HG02798 (cell line): ENCODE measurements around the gene LY6G5B.
A peak's percentile ranks its signal among the peaks of the same experiment; 100 is the strongest.
"Not testable (repeated sequence)": the region's sequence is repeated elsewhere in the genome, so short reads cannot be mapped to it uniquely, and the experiment has no call there.

ENCODE experiments used
- ATAC-seq: cut with Tn5 transposase; IDR thresholded peaks from one replicate; pipeline ENCODE4 v1.9.1; 2021; ENCODE audit warnings: mild to moderate bottlenecking; ENCODE audit not compliant: unreplicated experiment, poor library complexity

Gene LY6G5B

DNA sequence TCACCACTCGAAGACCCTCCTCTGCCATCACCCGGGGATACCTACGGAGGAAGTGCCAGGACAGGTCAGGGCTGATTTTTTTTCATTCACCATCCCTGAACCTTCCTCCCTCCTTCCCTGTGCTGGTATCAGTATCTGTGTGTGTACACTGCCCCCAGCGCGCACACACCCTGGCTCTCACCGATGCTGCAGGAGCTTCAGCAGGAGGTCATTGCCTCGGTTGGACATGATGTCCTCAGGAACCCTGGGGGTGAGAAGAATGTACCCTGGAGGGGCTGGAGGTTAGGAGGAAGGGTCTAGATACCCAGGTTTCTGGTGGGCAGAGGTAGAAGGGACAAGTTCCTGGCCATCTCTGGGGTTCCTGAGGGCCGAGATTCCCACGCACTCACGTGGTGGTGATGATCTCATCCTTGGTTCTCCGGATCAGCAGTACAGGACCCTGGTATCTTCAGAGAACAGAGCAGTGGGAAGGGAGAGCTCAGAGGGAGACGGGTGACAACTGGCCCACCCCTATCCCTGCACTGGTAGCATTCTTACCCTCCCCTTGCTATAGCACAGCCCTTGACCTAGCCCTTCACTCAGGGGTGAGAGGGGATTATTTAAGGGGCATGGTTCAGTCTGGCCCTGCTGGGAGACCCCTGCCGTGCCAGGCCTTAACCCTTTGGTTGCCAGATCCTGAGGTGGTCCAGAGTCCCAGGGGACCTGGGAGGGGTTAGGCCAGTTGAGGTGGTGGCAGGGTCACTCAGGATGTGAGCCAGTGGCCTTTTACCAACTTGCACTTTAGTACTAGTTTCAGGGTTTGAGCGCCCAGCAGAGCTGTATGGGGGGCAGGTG lies 18.3 kb downstream of the LY6G5B start:
- no peak for ATAC-seq

DNA sequence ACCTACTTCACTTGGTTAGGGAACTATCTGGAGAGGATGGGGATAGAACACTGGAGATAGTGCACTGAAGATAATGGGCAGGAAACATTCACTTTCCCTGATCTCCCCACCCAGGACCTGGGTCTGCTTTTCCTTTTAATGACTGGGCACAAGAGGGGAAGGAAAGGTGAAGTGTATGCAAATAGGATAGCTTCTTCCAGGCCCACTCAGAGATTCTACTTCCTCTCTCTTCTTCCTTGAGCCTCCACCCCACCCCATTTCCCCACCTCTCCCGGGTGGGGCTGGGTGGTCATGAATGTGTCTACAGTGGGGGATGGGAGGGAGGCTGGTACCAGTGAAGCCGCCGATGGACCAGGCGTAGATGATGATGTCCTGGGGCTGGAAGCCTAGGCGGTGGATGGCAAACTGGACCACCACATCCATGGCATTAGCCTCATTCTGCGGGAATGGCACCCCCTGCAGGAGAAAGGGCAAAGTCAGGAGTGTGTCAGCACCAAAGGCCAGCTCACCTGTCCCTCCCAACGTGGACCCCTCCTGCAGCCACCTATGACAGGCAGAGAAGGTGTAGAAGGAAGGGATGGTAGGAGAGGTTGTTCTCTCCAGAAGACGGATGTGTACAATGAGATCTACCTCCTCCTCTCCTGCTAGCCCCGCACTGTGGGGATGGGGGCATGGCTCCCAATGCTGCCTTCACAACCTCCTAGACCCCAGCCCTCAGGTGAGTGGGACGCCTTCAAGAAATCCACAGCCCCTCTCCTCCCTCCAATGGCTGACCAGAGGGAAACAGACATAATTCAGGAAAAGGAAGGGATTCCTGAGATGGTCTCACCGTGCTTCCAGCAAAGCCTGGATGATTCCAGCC lies 19.7 kb downstream of the LY6G5B start:
- ATAC-seq: no peak

DNA sequence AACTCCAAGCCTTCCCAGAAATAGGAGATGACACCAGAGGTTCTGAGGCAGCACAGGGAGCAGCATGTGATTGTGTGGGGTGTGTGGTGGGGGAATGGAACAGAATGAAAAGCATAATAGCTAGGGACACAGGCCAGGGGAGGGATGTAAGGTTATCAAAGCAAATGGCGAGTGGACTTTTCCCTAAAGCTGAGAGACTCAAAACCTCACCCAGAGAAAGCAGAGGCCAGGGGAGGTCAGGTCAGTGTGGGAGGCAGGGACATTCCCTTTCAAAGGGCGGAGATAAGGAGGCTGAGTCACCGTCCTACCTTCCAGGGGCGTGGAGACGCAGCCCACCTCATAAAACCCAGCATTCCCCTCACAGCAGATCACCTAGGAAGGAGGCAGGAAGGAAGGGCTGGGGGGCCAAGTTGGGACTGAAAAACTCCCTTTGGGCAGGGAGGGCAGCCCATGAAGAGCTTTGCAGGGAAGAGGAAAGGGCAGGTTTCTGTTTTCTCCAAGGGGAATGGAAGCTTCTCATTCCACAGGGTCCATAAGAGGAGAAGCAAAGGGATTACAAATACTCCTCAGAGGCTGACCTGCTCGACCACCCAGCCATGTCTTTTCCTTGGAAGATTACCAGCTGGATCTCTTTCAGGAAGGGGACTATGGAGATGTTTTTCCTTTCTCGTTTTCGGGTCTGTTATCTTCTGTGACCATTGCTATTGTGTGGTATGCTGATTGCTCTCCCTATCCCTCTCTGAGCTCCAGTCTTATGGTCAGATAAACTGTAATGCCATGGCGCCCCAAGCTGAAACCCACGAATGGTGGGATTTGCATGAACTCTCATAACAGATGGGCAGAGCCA lies 20.7 kb downstream of the LY6G5B start:
- no peak for ATAC-seq

DNA sequence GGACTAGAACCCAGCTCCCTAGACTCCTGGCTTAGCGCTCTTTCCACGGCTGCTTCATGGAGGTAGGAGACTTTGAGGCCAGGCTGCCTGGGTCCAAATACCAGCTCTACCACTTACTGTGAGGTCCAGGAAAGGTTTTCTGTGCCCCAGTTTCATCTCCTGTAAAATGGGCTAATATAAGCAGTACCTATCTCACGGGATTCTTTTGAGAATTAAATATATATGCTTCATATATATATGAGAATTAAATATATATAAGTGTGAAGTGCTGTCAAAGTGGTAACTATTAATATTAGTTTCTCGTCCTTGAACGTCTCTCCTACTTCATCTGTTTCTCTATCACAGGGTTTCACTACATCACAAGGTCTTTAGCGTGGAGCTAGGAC lies 21.3 kb downstream of the LY6G5B start:
- no peak for ATAC-seq

DNA sequence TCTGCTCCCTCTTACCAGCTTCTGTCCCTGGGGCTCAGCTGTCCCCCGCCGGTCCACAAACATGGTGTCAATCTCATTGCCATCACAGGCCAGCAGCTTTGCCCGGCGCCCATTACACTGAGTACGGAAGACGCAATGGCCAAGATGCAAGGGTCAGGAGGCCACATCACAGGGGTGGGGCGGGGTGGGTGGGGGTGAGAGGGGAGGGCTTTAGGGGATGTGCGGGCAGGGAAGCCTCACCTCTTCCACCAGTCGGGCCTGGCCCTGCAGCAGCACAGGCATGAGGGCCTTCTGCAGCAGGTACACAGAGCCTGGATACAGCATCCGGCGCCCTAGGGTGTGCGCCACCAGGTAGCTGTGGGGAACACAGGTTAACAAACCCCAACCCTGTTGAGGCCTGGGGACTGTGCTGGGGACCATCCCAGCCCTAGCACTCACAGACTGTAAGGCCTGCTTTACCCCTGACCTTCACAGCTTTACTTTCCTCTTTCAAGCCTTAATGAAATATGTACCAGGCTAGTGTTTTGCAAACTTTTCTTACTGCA lies 21.9 kb downstream of the LY6G5B start:
- ATAC-seq: no peak

DNA sequence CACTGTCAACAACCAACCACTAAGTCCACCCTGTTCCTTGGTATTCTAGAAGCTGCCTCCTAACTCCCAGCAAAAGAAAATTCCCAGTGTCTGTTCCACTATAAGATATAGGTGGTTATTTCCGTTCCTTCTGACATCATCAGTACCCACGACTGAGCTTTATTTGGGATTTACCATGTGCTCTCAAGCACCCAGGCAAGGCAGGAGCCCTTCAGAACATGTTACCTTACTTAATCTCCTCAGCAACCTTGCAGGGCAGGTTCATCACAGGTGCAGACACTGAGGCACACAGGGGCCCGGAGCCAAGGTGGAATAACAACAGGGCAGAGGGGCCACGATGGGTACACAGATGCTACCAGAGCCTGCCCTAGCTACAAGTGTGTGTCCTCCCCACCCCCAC lies 22.6 kb downstream of the LY6G5B start:
- no peak for ATAC-seq

DNA sequence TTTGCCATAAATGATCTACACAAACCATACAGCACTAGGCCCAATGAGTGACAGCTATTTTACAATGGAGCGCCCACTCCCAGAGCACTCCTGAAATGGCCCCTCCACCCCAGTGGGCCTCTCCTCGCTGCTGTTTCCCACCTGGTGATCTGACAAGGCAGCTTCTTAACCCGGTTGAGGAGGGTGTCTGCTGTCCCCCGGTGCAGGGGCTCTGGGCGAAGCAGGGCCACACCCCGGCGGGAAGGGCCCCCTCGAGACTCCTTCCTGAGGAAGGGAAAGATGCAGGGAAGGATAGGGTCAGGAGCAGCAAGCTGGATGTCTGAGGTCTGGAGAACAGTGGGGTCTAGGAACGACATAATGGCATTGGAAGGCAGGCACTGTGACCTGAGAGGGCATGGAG lies 23.1 kb downstream of the LY6G5B start:
- ATAC-seq: no peak

DNA sequence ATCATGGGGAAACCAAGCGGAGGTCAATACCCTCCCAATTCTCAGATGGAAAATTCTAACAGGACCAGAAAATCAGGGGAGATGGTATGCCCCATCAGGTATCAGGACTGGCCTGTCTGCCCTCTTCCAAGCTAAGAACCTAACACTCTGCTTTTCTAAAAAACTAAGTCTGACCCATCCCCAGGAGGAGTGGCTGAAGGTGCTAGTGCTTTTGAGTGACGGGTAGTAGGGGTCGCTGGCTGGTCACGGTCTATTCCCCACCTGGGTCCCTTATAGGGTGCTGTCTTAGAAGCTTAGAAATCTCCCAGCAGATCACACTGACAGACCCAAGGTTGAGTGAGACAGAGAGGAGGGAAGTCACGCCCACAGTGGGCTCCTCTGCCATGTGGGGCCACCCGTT lies 23.8 kb downstream of the LY6G5B start:
- no peak for ATAC-seq

DNA sequence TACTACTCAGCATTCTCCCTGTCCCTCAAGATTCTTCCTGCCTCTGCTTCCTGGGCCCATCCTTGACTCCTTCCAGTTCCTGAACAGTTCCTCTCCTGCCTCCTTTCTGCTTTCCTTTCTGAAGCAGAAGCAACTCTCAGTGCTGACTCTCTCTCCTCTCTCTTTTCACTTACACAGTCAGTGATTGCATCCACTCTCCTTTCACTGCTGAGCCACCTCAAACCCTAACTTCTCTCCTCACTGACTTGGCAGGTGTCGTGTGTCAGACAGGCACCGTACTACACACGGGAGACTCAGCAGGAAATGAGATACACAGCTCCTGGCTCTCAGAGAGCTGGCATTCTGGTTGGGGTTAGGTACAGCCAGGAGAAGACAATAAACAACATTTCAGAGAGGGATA lies 27.8 kb downstream of the LY6G5B start:
- ATAC-seq: no peak

DNA sequence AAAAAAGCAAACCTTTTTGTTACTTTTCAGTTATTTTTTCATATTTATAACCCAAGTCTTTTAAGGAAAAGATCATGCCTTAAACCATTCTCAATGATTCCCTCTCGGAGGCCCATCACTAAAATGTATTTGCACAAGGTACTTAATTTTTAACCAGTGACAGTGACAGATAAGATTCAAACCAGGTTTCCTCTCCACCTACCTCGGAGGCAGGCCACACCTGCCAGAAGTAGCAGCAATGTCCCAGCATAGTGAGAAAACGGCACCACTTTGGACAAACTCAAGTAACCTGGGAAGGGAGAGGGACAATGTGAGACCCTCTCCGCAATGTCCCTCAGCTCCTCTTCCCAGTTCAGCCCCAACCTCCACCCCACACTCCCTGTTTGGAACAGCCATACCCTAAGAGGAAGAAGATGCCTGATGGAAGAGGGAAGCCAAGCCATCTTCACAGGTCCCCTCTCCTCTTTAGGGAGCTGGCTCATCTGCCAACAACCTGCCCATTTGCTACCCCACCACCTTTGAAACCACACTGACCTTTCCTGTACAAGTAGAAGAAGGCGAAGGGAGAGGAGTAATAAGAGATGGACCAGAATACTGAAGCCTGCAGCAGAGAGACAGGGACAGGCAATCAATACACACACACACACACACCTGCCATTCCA lies 31.1 kb downstream of the LY6G5B start:
- no peak for ATAC-seq

DNA sequence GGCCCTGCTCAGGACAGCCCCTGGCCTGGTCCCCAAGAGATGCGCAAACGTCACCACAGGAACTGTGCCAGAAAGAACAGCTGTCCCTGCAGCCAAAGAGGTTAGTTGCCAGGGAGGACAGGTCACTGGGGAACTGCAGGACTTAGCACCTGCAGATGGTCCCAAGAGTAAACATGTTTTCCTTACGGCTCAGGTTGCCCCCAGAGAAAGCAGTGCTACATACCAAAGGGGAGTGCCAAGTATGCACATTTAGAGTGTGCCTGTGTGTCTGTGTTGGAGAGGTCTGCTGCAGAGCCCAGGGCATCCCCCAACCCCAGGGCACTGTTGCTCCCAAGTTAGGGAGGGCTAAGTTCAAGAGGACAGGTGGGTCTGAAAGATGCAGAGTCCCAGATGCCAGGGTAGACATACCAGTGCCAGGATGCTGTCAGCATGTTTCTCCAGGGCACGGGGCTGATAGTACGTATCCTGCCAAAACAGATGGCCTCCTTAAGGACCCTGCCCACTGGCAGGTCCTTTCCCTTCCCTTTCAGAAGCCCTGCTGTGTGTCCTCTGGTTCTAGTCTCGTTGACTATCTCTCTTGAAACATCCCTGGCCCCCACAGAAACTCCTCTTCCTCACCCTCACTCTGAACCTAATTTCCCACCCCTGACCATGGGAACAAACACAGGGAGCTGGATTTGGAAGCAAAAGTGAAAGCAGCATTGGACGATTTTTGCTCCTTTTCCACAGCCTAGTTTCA lies 32.1 kb downstream of the LY6G5B start:
- no peak for ATAC-seq

DNA sequence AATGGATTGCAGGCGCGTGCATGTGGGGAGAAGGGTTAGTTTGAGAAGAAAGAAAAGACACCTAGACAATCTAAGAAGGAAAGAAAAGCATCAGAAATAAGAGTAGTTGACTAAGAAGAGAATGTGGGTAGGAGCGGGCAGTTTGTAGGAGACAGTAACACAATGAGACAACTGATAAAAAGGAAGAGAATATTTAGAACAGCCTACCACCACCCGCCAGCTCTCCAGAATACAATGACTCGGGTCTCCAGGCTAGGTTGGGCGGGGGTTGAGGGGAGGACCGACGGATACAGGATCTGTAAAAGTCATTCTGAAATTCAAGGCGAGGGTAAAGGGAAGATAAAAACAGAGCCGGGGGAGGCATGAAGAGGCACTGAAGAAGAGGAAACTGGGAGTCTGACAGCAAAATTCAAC lies 32.6 kb downstream of the LY6G5B start:
- ATAC-seq: no peak

DNA sequence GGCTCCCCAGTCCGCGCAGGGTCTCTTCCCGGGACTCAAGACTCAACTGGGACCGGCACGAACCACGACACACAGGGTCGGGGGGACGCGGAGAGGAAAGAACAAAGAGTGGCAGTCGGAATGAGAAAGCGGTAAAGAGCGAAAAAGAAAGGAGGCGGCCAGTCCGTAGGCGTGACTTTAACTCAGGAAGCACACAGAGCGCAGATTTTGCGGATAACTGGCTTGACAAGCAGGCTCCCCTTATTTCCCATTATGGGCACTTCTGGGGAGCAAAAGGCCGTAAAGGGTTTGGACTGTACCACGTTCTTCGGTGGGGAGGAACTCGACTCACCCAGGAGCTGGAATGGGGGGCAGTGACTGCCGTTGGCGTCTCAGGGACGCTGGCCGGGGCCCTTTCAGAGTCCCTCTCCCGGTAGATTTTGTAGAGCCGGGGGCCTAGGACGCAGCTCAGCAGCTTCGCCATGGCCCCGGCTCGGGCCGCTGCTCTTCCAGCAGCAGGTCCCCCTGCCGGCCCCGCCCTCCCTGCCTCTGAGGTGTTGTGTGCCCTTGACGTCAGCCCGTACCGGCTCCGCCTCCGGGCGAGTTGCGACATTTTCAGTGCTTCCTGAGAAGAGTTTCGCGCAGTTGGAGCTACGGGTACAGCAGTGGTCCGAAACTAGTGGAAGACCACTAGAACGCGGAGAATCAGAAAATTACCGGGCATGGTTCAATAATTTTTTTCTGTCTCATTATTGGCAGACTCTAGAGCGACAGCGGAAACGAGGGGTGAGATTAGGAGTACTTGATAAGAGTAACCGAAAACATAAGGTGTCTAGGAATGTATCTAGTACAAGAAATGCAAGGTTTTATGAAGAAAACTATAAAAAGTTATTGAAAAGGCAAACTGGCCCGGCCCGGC lies 33.3 kb downstream of the LY6G5B start, which contains the start of gene ABHD16A:
Gene ABHD16A, minus strand, starts transcription at position 506 of the 898 bp plus-strand sequence. Its CDS starts 43 bp downstream, at position 463.
- peak; percentile 93 for ATAC-seq

DNA sequence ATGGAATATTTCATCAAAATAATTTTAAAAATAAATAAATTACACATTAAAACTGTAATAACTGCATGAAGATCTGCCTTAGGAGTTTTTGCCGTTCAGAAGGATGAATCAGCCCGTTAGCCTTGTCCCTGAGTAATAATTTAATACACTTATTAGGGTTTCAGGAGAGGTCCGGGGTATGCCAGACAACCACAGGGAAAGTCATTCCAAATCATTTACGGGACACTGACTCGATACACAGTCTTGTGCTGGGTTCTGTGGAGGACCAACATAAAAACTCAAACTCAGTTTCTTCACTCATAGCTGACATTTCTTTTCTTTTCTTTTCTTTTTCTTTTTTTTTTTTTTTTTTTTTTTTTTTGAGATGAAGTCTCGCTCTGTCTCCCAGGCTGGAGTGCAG lies 36.2 kb downstream of the LY6G5B start:
- ATAC-seq: no peak

DNA sequence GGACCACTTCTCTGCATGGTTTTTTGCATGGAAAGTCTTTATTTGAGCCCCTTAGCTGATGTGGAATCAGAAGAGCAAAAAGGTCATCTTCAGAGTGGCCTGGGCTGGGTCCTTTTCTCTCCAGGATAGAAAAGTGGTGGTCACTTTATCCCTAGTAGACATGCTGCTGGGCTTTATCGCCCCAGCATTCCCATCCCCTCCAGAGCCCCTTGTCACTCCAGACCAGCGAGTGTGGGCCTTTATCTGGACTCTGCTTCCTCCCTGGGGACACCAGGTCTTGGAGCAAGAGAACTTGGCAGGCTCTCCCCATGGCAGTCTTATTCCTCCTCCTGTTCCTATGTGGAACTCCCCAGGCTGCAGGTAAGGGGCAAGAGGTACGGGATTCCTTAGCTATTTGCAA lies 36.8 kb downstream of the LY6G5B start, which contains the start of gene LY6G6F:
Gene LY6G6F, plus strand, starts transcription at position 268 of the 400 bp plus-strand sequence. Its CDS starts 41 bp downstream, at position 309.
- ATAC-seq: no peak

DNA sequence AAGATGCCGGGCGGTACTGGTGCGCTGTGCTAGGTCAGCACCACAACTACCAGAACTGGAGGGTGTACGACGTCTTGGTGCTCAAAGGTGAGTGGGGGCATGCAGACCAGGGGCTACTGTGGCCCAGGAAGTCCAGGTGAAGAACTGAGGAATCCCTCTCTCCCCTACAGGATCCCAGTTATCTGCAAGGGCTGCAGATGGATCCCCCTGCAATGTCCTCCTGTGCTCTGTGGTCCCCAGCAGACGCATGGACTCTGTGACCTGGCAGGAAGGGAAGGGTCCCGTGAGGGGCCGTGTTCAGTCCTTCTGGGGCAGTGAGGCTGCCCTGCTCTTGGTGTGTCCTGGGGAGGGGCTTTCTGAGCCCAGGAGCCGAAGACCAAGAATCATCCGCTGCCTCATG lies 37.9 kb downstream of the LY6G5B start:
- ATAC-seq: no peak

DNA sequence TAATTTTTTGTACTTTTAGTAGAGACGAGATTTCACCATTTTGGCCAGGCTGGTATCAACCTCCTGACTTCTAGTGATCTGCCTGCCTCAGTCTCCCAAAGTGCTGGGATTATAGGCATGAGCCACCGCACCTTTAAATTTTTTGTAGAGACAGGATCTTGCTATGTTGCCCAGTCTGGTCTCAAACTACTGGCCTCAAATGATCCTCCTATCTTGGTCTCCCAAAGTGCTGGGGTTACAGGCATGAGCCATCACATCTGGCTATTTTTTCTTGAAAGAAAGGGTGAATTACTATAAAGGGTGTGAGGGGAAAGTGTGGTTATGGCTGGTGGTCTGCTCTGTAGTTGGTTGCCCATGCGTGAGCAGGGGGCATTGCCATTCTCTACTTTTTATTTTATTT lies 38.4 kb downstream of the LY6G5B start:
- ATAC-seq: no peak

DNA sequence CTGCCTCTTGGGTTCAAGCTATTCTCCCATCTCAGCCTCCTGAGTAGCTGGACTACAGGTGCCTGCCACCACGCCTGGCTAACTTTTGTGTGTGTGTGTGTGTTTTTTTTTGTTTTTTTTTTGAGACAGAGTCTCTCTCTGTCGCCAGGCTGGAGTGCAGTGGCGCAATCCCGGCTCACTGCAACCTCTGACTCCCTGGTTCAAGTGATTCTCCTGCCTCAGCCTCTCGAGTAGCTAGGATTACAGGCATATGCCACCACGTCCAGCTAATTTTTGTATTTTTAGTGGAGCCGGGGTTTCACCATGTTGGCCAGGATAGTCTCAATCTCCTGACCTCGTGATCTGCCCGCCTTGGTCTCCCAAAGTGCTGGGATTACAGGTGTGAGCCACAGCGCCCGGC lies 39.4 kb downstream of the LY6G5B start:
- not testable (repeated sequence) for ATAC-seq
